Activated CD8-positive, alpha-beta T cell treated with anti-CD3 and anti-CD28 coated beads, Interleukin-2, amount 10 ng/mL, durations not matched to agents 7 days and 5 days (primary cell): ENCODE results near the gene MAPK8IP3. TPM values are rescaled to one million over a fixed set of nuclear protein-coding genes. Genes with fewer than 3 reads are reported as not detected.
"Not testable (repeated sequence)": the region's sequence is repeated elsewhere in the genome, so short reads cannot be mapped to it uniquely, and the experiment has no call there.

ENCODE experiments used
- ATAC-seq: fragments of 150-1000 bp; cut with Tn5 transposase; one replicate; pipeline ENCODE4 v1.10.0; 2021; ENCODE audit warnings: moderate library complexity
- CTCF ChIA-PET: fragments of 350-600 bp; sonication (Branson Sonifier 250); formaldehyde crosslinking; loops from one replicate; lab custom pipeline; 2021; ENCODE audit warnings: antibody characterized with exemption; lab: Charles Lee
- POLR2A ChIA-PET: fragments of 350-600 bp; sonication (Branson Sonifier 250); formaldehyde crosslinking; loops from one replicate; lab custom pipeline; 2021; ENCODE audit warnings: antibody characterized with exemption; lab: Charles Lee
- DNase-seq: peaks from one replicate; pipeline ENCODE4 v3.0.0-alpha.2; 2020
- H3K27ac Mint-ChIP-seq: one replicate; pipeline ENCODE4 v1.8.0; 2021; ENCODE audit warnings: mild to moderate bottlenecking, mixed read lengths
- H3K27me3 Mint-ChIP-seq: one replicate; pipeline ENCODE4 v1.8.0; 2021; ENCODE audit warnings: low read depth, mixed read lengths
- H3K36me3 Mint-ChIP-seq: one replicate; pipeline ENCODE4 v1.8.0; 2021; ENCODE audit warnings: low read depth, mixed read lengths
- H3K4me1 Mint-ChIP-seq: one replicate; pipeline ENCODE4 v1.8.0; 2021; ENCODE audit warnings: low read depth, mixed read lengths
- H3K4me3 Mint-ChIP-seq: one replicate; pipeline ENCODE4 v1.8.0; 2021; ENCODE audit warnings: mild to moderate bottlenecking, mixed read lengths
- H3K9me3 Mint-ChIP-seq: one replicate; pipeline ENCODE4 v1.8.0; 2022; ENCODE audit warnings: mixed read lengths; ENCODE audit not compliant: insufficient read depth
- total RNA-seq, 2 experiments: library from RNA; stranded (reverse); gene quantifications; one replicate each; pipeline ENCODE4 v1.2.3, GENCODE V29; 2021

Gene MAPK8IP3
- total RNA-seq, 2 experiments from 2014 or later = 75.9 to 82.7 TPM

GRCh38 chr16:1701216-1701878, 4.6 kb upstream of the MAPK8IP3 start:
- Mint-ChIP-seq H3K4me1 (peaks cover 7% of the 10 kb centered on the region), H3K36me3 (peaks cover 48% of the 10 kb centered on the region), H3K4me3 (no peak overlapping the region), H3K27ac (peak overlapping the region; percentile 31), H3K9me3 (no peaks in the 10 kb centered on the region), H3K27me3 (no peaks in the 10 kb centered on the region)
- ChIA-PET POLR2A (no interaction called here), CTCF (interaction anchor here (0.6 to 1.4 kb wide), 2 partner anchors 70 to 187 kb away, joined by 3 to 4 read pairs; no protein-coding TSS in a partner anchor)
- DNase-seq (no peak), ATAC-seq (no peak)

GRCh38 chr16:1705324-1705687, 689 bp upstream of the MAPK8IP3 start:
- peak overlapping the region; percentile 99 for H3K27ac Mint-ChIP-seq
- peak overlapping the region; percentile 95 for H3K4me3 Mint-ChIP-seq
- ChIA-PET CTCF (interaction anchor here (1.0 to 2.4 kb wide), 28 partner anchors 8 to 284 kb away, joined by 3 to 21 read pairs (median 4); partner anchors contain the start of genes CRAMP1, EME2, FAHD1 and HAGH), POLR2A (interaction anchor here (0.6 to 2.7 kb wide), 16 partner anchors 27 to 400 kb away, joined by 3 to 19 read pairs (median 4); partner anchors contain the start of genes CRAMP1, EME2, FAHD1 and HAGH)
- DNase-seq, H3K27me3 Mint-ChIP-seq, H3K9me3 Mint-ChIP-seq: not testable (repeated sequence)
- H3K36me3 Mint-ChIP-seq = peaks cover 24% of the 10 kb centered on the region
- ATAC-seq = peak; percentile 38
- H3K4me1 Mint-ChIP-seq = peaks cover 33% of the 10 kb centered on the region

GRCh38 chr16:1706386-1707192, 594 bp downstream of the MAPK8IP3 start:
- Mint-ChIP-seq H3K27ac (peak overlapping the region; percentile 99), H3K27me3 (no peaks in the 10 kb centered on the region), H3K9me3 (no peaks in the 10 kb centered on the region), H3K36me3 (peaks cover 13% of the 10 kb centered on the region), H3K4me3 (peak overlapping the region; percentile 95), H3K4me1 (peaks cover 33% of the 10 kb centered on the region)
- peak; percentile 62 for DNase-seq
- ChIA-PET POLR2A (interaction anchor here (0.6 to 2.7 kb wide), 15 partner anchors 19 to 652 kb away, joined by 3 to 19 read pairs (median 5); partner anchors contain the start of genes CRAMP1, EME2, FAHD1 and HAGH), CTCF (interaction anchor here (0.6 to 2.4 kb wide), 36 partner anchors 9 to 397 kb away, joined by 3 to 21 read pairs (median 4); partner anchors contain the start of genes CRAMP1, EME2, FAHD1 and HAGH)
- peak; percentile 47 for ATAC-seq

GRCh38 chr16:1707193-1707790, 1.3 kb downstream of the MAPK8IP3 start:
- H3K27ac Mint-ChIP-seq = peak overlapping the region; percentile 85
- peaks cover 10% of the 10 kb centered on the region for H3K36me3 Mint-ChIP-seq
- DNase-seq (peak; percentile 35), ATAC-seq (no peak)
- CTCF ChIA-PET = interaction anchor here (0.6 to 2.4 kb wide), 6 partner anchors 29 to 286 kb away, joined by 3 to 17 read pairs (median 4); partner anchors contain the start of genes JPT2, NUBP2 and SPSB3
- no peaks in the 10 kb centered on the region for H3K27me3 Mint-ChIP-seq
- H3K4me3 Mint-ChIP-seq = peak overlapping the region; percentile 95
- POLR2A ChIA-PET = interaction anchor here (1.2 to 2.7 kb wide), 3 partner anchors 29 to 448 kb away, joined by 3 to 19 read pairs (median 11); partner anchors contain the start of genes JPT2 and TRAF7
- H3K9me3 Mint-ChIP-seq = no peaks in the 10 kb centered on the region
- peaks cover 33% of the 10 kb centered on the region for H3K4me1 Mint-ChIP-seq

GRCh38 chr16:1708083-1708767, 2.2 kb downstream of the MAPK8IP3 start:
- H3K36me3 Mint-ChIP-seq = peaks cover 5% of the 10 kb centered on the region
- H3K9me3 Mint-ChIP-seq = no peaks in the 10 kb centered on the region
- CTCF ChIA-PET = interaction anchor here (1.8 kb wide), 1 partner anchor 30 kb away, joined by 3 read pairs; the partner anchor contains the start of gene JPT2
- H3K27me3 Mint-ChIP-seq = no peaks in the 10 kb centered on the region
- no peak for DNase-seq
- peak overlapping the region; percentile 16 for H3K27ac Mint-ChIP-seq
- POLR2A ChIA-PET = interaction anchor here (1.2 to 2.6 kb wide), 2 partner anchors 30 to 447 kb away, joined by 3 to 19 read pairs; partner anchors contain the start of genes JPT2 and TRAF7
- ATAC-seq = no peak
- peak overlapping the region; percentile 95 for H3K4me3 Mint-ChIP-seq
- peaks cover 33% of the 10 kb centered on the region for H3K4me1 Mint-ChIP-seq

- H3K27ac Mint-ChIP-seq = peak overlapping the region; percentile 16
- no peaks in the 10 kb centered on the region for H3K27me3 Mint-ChIP-seq
- peaks cover 35% of the 10 kb centered on the region for H3K4me1 Mint-ChIP-seq
- CTCF ChIA-PET = interaction anchor here (1.8 kb wide), 1 partner anchor 30 kb away, joined by 3 read pairs; the partner anchor contains the start of gene JPT2
- DNase-seq (no peak), ATAC-seq (no peak)
- no peaks in the 10 kb centered on the region for H3K9me3 Mint-ChIP-seq
- peaks cover 2% of the 10 kb centered on the region for H3K36me3 Mint-ChIP-seq
- POLR2A ChIA-PET = no interaction called here
- no peak overlapping the region for H3K4me3 Mint-ChIP-seq
Observed at GRCh38 chr16:1708768-1709180, 2.8 kb downstream of the MAPK8IP3 start.

- DNase-seq (no peak), ATAC-seq (no peak)
- ChIA-PET POLR2A (no interaction called here), CTCF (no interaction called here)
- Mint-ChIP-seq H3K4me3 (no peak overlapping the region), H3K4me1 (peaks cover 34% of the 10 kb centered on the region), H3K27me3 (no peaks in the 10 kb centered on the region), H3K36me3 (peaks cover 2% of the 10 kb centered on the region), H3K9me3 (no peaks in the 10 kb centered on the region), H3K27ac (no peak overlapping the region)
Observed at GRCh38 chr16:1709356-1709755, 3.4 kb downstream of the MAPK8IP3 start.

GRCh38 chr16:1710811-1711507, 5.0 kb downstream of the MAPK8IP3 start:
- CTCF ChIA-PET = interaction anchor here (2.5 kb wide), 1 partner anchor 13 kb away, joined by 13 read pairs; no protein-coding TSS in a partner anchor
- peaks cover 29% of the 10 kb centered on the region for H3K4me1 Mint-ChIP-seq
- no peak for DNase-seq

GRCh38 chr16:1712791-1713261, 6.8 kb downstream of the MAPK8IP3 start:
- peaks cover 22% of the 10 kb centered on the region for H3K4me1 Mint-ChIP-seq
- POLR2A ChIA-PET = interaction anchor here (1.0 kb wide), 1 partner anchor 11 kb away, joined by 3 read pairs; no protein-coding TSS in a partner anchor
- peaks cover 2% of the 10 kb centered on the region for H3K36me3 Mint-ChIP-seq
- CTCF ChIA-PET = interaction anchor here (1.4 kb wide), 1 partner anchor 11 kb away, joined by 5 read pairs; no protein-coding TSS in a partner anchor
- no peaks in the 10 kb centered on the region for H3K9me3 Mint-ChIP-seq
- H3K27me3 Mint-ChIP-seq = no peaks in the 10 kb centered on the region
- no peak overlapping the region for H3K4me3 Mint-ChIP-seq
- ATAC-seq = no peak
- no peak for DNase-seq
- H3K27ac Mint-ChIP-seq = no peak overlapping the region

More at GRCh38 chr16:1710811-1711507, 5.0 kb downstream of the MAPK8IP3 start:
- no peaks in the 10 kb centered on the region for H3K9me3 Mint-ChIP-seq
- no peaks in the 10 kb centered on the region for H3K27me3 Mint-ChIP-seq
- no peak overlapping the region for H3K4me3 Mint-ChIP-seq
- no peak for ATAC-seq
- POLR2A ChIA-PET = no interaction called here
- peaks cover 2% of the 10 kb centered on the region for H3K36me3 Mint-ChIP-seq
- H3K27ac Mint-ChIP-seq = no peak overlapping the region

GRCh38 chr16:1713331-1713730, 7.3 kb downstream of the MAPK8IP3 start:
- peaks cover 2% of the 10 kb centered on the region for H3K36me3 Mint-ChIP-seq

More at GRCh38 chr16:1713331-1713730, 7.3 kb downstream of the MAPK8IP3 start:
- DNase-seq (no peak), ATAC-seq (no peak)
- no peaks in the 10 kb centered on the region for H3K9me3 Mint-ChIP-seq
- CTCF ChIA-PET = interaction anchor here (1.4 kb wide), 1 partner anchor 10 kb away, joined by 5 read pairs; no protein-coding TSS in a partner anchor
- no peaks in the 10 kb centered on the region for H3K27me3 Mint-ChIP-seq
- H3K27ac Mint-ChIP-seq = no peak overlapping the region
- peaks cover 17% of the 10 kb centered on the region for H3K4me1 Mint-ChIP-seq
- no peak overlapping the region for H3K4me3 Mint-ChIP-seq
- POLR2A ChIA-PET = interaction anchor here (1.0 kb wide), 1 partner anchor 11 kb away, joined by 3 read pairs; no protein-coding TSS in a partner anchor
